Dermis microvascular lymphatic vessel endothelial cell (primary cell): ENCODE results near the gene GOLGA8A. TPM values are rescaled to one million over a fixed set of nuclear protein-coding genes. Genes with fewer than 3 reads are reported as not detected.
"Not testable (repeated sequence)": the region's sequence is repeated elsewhere in the genome, so short reads cannot be mapped to it uniquely, and the experiment has no call there.

Experiments
- DNase-seq, 2 donors: peaks; one replicate each; pipeline versions ENCODE4 v3.0.0 to v3.0.0-alpha.2; 2010; ENCODE audit warnings: low read depth in 2 of 2
- total RNA-seq: library from RNA; depleted of rRNA; stranded (reverse); fragments of >200 nt; gene quantifications from 2 replicates; pipeline ENCODE4 v1.2.1, GENCODE V29; 2014

Gene GOLGA8A
- total RNA-seq, 1 donor from 2014 or later = 3.2 TPM

GRCh38 chr15:34418435-34418834, 19.2 kb downstream of the GOLGA8A start:
- DNase-seq = not testable (repeated sequence)

DNA sequence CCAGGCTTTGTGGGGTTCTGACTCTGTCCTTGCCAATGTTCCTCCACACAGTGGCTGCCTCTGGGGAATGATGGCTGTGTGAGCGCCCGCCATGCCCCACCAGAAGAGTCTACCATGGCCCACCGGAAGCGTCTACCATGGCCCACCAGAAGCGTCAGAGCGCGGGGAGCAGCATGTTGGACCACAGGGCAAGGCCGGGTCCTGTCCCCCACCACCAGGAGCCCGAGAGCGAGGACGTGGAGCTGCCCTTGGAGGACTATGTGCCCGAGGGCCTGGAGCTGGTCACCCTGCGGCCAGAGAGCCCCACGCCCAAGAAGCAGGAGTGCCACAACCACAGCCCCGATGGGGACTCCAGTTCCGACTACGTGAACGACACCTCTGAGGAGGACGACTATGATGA, 28.1 kb downstream of the GOLGA8A start:
- not testable (repeated sequence) for DNase-seq

- not testable (repeated sequence) for DNase-seq
These were observed 28.6 kb downstream of the GOLGA8A start for GRCh38 chr15:34408973-34409372.

GRCh38 chr15:34403899-34404298, 33.7 kb downstream of the GOLGA8A start:
- not testable (repeated sequence) for DNase-seq

DNA sequence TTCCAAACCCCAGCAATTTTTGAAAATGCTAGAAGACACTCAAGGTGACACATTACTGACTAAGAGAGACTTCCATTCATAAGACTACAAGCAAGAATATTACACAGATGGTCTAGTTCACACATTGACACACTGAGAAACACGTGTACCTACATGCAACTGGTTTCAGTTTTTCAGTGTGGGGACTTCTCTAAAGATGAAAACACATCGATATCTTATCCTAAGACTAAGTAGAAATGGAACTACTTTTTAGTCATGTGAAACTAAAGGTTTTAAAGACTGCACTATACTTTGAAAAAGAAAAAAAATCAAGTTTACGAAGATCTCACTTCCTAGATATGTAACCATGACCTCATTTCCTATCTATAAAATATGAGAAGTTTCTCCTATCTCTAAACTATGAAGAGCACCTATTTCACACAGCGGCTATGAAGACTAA, 34.4 kb downstream of the GOLGA8A start:
- not testable (repeated sequence) for DNase-seq

- not testable (repeated sequence) for DNase-seq
These were observed 39.9 kb downstream of the GOLGA8A start for GRCh38 chr15:34397637-34398259.

DNA sequence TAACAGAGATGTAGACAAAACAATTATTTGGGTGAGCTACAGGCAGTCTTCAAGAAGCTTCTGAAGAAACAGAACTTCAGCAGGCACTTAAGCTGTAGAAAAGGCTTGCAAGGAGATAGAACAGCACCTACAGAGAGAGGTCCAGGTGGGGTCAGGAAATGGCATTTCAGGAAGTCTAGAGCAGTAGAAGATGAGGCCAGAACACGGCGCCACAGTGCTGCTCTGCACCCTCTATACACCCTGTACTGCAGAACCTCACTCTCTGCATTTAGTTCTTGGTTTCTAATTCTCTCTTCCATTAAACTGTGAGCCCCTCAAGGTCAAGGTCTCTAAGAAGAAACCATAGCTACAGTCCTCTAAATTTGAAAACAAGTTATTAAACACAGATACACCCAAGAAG, 44.6 kb downstream of the GOLGA8A start:
- not testable (repeated sequence) for DNase-seq

GRCh38 chr15:34389594-34390086, 48.0 kb downstream of the GOLGA8A start:
- DNase-seq = not testable (repeated sequence)

Other genes starting within 250 kb of the GOLGA8A start
- 25.5 and 26.0 TPM in 2 replicates for gene KATNBL1, start 227.7 kb downstream of the GOLGA8A start, total RNA-seq
- gene EMC4, start 212.8 kb downstream of the GOLGA8A start, total RNA-seq = 158 and 171 TPM in 2 replicates
- gene SLC12A6, start 100.0 kb downstream of the GOLGA8A start, total RNA-seq = 22.2 and 27.9 TPM in 2 replicates
- gene NOP10, start 94.7 kb downstream of the GOLGA8A start, total RNA-seq = 162 and 212 TPM in 2 replicates
- not detected in 2 replicates for gene NUTM1, start 94.5 kb downstream of the GOLGA8A start, total RNA-seq
- gene LPCAT4, start 70.6 kb downstream of the GOLGA8A start, total RNA-seq = 2.3 and 3.3 TPM in 2 replicates
- 5.8 and 6.4 TPM in 2 replicates for gene GOLGA8B, start 145.8 kb upstream of the GOLGA8A start, total RNA-seq